ENCODE measurements around the gene ZNF394.
A peak's percentile ranks its signal among the peaks of the same experiment; 100 is the strongest.

Gene ZNF394

DNA sequence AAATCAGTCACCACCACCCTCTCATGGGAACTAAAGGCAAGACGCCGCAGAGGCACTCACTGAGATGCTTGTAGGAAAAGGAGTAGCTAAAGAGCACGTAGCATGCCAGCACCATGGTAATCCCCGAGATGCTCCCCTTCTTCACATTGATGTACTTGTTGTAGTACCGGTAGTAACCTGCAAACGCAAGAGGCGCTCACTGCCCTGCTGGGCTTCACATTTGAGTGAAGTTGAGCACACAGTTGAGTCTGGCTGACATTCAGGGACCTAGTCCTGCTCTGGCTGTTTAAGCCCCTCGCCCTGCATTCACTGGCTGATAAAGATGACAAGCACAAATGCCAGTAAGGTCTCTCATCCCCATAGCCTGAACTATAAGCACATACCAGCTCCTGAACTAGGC, 41.0 kb downstream of the ZNF394 start:
- TF ChIP-seq, protein P1, sequence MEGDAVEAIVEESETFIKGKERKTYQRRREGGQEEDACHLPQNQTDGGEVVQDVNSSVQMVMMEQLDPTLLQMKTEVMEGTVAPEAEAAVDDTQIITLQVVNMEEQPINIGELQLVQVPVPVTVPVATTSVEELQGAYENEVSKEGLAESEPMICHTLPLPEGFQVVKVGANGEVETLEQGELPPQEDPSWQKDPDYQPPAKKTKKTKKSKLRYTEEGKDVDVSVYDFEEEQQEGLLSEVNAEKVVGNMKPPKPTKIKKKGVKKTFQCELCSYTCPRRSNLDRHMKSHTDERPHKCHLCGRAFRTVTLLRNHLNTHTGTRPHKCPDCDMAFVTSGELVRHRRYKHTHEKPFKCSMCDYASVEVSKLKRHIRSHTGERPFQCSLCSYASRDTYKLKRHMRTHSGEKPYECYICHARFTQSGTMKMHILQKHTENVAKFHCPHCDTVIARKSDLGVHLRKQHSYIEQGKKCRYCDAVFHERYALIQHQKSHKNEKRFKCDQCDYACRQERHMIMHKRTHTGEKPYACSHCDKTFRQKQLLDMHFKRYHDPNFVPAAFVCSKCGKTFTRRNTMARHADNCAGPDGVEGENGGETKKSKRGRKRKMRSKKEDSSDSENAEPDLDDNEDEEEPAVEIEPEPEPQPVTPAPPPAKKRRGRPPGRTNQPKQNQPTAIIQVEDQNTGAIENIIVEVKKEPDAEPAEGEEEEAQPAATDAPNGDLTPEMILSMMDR (IDR thresholded peaks at IDR 0.05; ENCODE audit: low read depth, low read length, missing control alignments) = peak; percentile 61
- H3K4me3 ChIP-seq (ENCODE audit: low read depth, low read length) = no peak overlapping the region
- DNase-seq (ENCODE audit: low read depth) = no peak

DNA sequence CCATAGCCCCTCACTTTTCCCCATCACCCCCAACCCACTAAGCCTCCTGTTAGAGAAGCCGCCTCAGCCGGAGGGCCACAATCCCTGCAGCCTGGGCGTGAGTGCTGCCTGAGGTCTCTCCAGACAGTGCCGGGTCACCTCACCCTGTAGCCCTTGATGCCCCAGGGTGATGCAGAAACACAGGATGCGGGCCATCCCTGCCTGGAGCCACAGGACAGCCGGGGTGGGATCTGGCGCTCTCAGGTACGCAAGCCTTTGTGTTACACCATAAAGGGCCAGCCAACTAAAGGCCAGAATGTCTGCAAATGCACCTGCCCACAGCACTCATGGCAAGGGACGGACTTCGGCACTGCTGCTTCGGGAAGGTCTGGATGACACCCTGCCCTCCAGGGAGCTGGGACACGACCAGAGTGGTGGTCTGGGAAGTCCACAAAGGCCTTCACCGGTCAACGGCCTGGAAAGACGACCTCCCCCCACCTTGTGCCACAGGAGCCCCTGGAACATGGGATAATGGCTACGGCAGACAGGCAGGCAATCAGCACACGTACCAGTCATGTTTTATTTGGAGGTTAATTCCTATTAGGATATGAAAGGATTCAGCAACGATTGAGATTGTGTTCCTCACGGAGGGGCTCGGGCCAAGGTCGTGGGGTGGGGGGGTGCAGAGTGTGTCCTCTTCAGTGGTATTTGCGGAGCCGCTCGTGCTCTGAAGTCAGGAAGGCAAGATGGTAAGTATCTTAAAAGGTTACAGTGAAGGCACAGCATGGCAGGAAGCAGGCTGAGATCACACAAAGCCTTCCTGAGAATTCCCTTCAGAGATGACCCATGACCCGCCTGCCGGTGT, 42.2 kb downstream of the ZNF394 start:
- TF ChIP-seq, protein P1 (IDR thresholded peaks at IDR 0.05; ENCODE audit: low read depth, low read length, missing control alignments) = no peak

DNA sequence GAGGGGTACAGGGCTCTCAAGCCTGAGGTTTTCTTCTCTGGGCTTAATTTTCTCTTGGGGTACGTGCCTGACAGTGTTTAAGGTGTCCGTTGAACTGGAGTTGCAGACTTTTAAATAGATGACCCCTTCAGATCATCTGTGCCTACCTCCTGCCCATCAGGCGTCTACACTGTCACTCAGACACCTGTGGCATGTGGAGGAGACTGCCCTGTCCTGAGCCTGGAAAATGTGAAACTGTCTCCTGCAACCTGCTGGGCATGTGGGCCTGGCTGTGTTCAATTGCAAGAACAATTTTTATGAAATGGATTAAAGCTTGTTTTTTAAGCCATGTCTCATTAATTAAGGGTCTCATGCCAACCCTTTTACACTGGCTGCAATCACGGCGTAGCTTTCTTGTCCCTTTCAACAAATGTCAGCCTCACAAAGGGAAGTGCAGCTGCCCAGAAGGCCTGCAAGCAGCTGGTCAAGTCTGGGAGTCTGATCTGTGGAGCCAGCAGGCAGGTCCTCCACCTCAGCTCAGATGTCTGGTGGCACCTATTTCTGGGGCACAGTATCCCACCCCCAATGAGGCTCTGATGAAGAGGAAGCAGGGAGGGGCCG, 42.9 kb downstream of the ZNF394 start:
- H3K4me3 ChIP-seq (ENCODE audit: low read depth, low read length) = no peak overlapping the region
- TF ChIP-seq, protein P1 (IDR thresholded peaks at IDR 0.05; ENCODE audit: low read depth, low read length, missing control alignments) = no peak
- DNase-seq (ENCODE audit: low read depth) = no peak

More for the DNA sequence above, 42.2 kb downstream of the ZNF394 start:
- no peak overlapping the region for H3K4me3 ChIP-seq (ENCODE audit: low read depth, low read length)
- DNase-seq (ENCODE audit: low read depth) = no peak

DNA sequence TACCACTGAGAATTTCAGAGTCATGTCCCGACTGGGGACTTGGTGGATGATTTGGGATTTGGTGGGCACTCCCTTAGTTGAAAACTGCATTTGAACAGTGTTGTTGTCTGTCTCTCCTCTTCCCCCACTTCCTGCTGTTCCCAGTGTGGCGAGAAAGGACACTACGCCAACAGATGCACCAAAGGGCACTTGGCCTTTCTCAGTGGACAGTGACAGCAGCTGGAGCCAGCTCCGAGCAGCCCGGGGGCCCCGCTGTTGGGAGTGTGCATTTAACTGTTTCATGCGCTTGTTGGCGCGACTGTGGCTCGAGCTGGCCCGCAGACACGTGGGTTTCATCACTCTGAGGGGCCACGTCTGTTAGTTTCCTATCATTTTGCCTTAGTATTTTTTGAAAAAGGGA, 43.8 kb downstream of the ZNF394 start:
- TF ChIP-seq, protein P1 (IDR thresholded peaks at IDR 0.05; ENCODE audit: low read depth, low read length, missing control alignments) = no peak
- DNase-seq (ENCODE audit: low read depth) = no peak
- no peak overlapping the region for H3K4me3 ChIP-seq (ENCODE audit: low read depth, low read length)

DNA sequence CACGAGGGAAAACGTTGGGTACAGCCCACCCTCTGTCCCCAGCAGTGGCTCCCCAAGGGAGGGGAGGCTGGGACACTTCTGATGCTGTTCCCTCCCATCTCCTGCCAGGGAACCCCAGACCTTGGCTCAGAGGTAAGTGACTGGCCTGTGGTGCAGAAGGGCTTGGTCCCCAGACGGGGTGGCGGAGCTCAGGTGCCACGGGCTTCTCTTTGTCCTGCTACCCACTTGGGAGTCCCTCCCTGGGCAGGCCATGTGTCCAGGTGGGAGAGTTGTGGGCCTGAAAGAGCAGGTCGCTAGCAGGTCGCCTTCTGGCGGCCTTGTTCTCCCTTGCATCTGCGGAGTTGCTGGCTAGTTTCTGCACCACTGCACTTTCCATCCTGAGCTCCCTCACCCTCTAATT, 44.2 kb downstream of the ZNF394 start:
- H3K4me3 ChIP-seq (ENCODE audit: low read depth, low read length) = no peak overlapping the region
- TF ChIP-seq, protein P1 (IDR thresholded peaks at IDR 0.05; ENCODE audit: low read depth, low read length, missing control alignments) = no peak
- no peak for DNase-seq (ENCODE audit: low read depth)

DNA sequence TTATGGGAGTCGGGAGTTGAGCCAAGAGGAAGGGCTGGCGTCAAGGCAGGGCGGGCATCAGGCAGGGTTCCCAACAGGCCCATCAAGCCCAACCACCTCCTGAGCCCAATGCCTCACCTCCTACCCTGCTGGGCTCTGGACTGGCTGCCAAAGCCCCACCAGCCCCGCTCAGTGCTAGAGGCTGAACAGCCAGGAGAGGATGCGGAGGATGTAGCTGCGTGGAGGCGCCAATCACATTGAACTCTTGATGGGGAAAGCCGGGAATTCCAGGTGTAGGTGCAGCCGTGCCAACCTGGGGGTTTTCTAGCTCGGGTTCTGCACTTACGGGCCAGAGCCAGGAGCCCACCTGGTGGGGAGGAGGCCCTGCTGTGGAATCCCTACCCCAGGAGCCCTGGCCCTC, 47.0 kb downstream of the ZNF394 start:
- H3K4me3 ChIP-seq (ENCODE audit: low read depth, low read length) = no peak overlapping the region
- no peak for DNase-seq (ENCODE audit: low read depth)
- TF ChIP-seq, protein P1 (IDR thresholded peaks at IDR 0.05; ENCODE audit: low read depth, low read length, missing control alignments) = no peak
